Liver (tissue), 9 donors: ENCODE results near the gene RALGAPB. TPM values are rescaled to one million over a fixed set of nuclear protein-coding genes. Genes with fewer than 3 reads are reported as not detected.

Experiments
- DNase-seq: peaks from one replicate; pipeline ENCODE4 v3.0.0-alpha.2; 2017; ENCODE audit warnings: low spot score
- H3K27ac ChIP-seq, 2 donors: one replicate each; pipeline ENCODE4 v1.7.0; 2013; ENCODE audit warnings: inconsistent platforms in 2 of 2, low read length in 2 of 2, control low read depth in 1 of 2, low read depth in 1 of 2, mild to moderate bottlenecking in 1 of 2
- H3K27me3 ChIP-seq, 4 donors: one replicate each; pipeline versions ENCODE4 v1.6.1 to v1.7.0; 2013; ENCODE audit warnings: low read length in 3 of 4, inconsistent platforms in 1 of 4, mild to moderate bottlenecking in 1 of 4, moderate library complexity in 1 of 4; ENCODE audit not compliant: control insufficient read depth in 4 of 4, insufficient read depth in 4 of 4
- H3K36me3 ChIP-seq, 4 donors: one replicate each; pipeline versions ENCODE4 v1.6.1 to v1.7.0; 2013; ENCODE audit warnings: low read length in 3 of 4, mild to moderate bottlenecking in 3 of 4, low read depth in 1 of 4, moderate library complexity in 1 of 4; ENCODE audit not compliant: control insufficient read depth in 4 of 4, insufficient read depth in 3 of 4
- H3K4me1 ChIP-seq, 4 donors: one replicate each; pipeline versions ENCODE4 v1.6.1 to v1.7.0; 2013; ENCODE audit warnings: low read length in 3 of 4, mild to moderate bottlenecking in 3 of 4, moderate library complexity in 1 of 4; ENCODE audit not compliant: control insufficient read depth in 4 of 4, insufficient read depth in 4 of 4
- H3K4me3 ChIP-seq, 3 donors: one replicate each; pipeline versions ENCODE4 v1.6.1 to v1.7.0; 2013; ENCODE audit warnings: low read length in 3 of 3, control low read depth in 1 of 3, low read depth in 1 of 3, mild to moderate bottlenecking in 1 of 3
- H3K9ac ChIP-seq, 2 donors: one replicate each; pipeline ENCODE4 v1.7.0; 2013; ENCODE audit warnings: low read length in 2 of 2, mild to moderate bottlenecking in 2 of 2, moderate library complexity in 2 of 2, control low read depth in 1 of 2, low read depth in 1 of 2
- H3K9me3 ChIP-seq, 4 donors: one replicate each; pipeline versions ENCODE4 v1.6.1 to v1.7.0; 2013; ENCODE audit warnings: low read length in 3 of 4; ENCODE audit not compliant: control insufficient read depth in 4 of 4
- ATF3 ChIP-seq: IDR thresholded peaks from 2 replicates; pipeline ENCODE4 v1.6.1; 2016; ENCODE audit warnings: antibody characterized with exemption
- CTCF ChIP-seq: fragments of 150-350 bp; IDR thresholded peaks from 2 replicates; pipeline ENCODE4 v1.5.1; 2017; ENCODE audit warnings: improper control_type of control experiment, low read depth, low read length; ENCODE audit not compliant: missing input control
- FOXA1 ChIP-seq: IDR thresholded peaks from 2 replicates; pipeline ENCODE4 v1.6.1; 2016; ENCODE audit warnings: antibody characterized with exemption
- FOXA2 ChIP-seq: IDR thresholded peaks from 2 replicates; pipeline ENCODE4 v1.6.1; 2016; ENCODE audit warnings: antibody characterized with exemption
- GABPA ChIP-seq, 2 donors: IDR thresholded peaks in 1 of 2; conservative IDR thresholded peaks in 1 of 2; 2 replicates each; pipeline ENCODE4 v1.6.1; 2016; ENCODE audit warnings: antibody characterized with exemption in 2 of 2, mild to moderate bottlenecking in 1 of 2, moderate library complexity in 1 of 2
- HNF4A ChIP-seq, 2 donors: conservative IDR thresholded peaks; 2 replicates each; pipeline ENCODE4 v1.6.1; 2016; ENCODE audit warnings: antibody characterized with exemption in 2 of 2, mild to moderate bottlenecking in 2 of 2
- HNF4G ChIP-seq: IDR thresholded peaks from 2 replicates; pipeline ENCODE4 v1.6.1; 2016; ENCODE audit warnings: antibody characterized with exemption
- JUND ChIP-seq, 2 donors: IDR thresholded peaks; 2 replicates each; pipeline ENCODE4 v1.6.1; 2016; ENCODE audit warnings: antibody characterized with exemption in 2 of 2
- MAX ChIP-seq: IDR thresholded peaks from 2 replicates; pipeline ENCODE4 v1.6.1; 2016; ENCODE audit warnings: antibody characterized with exemption
- NR2F2 ChIP-seq: IDR thresholded peaks from 2 replicates; pipeline ENCODE4 v1.6.1; 2016; ENCODE audit warnings: antibody characterized with exemption
- RAD21 ChIP-seq, 2 donors: IDR thresholded peaks; 2 replicates each; pipeline ENCODE4 v1.6.1; 2016; ENCODE audit warnings: antibody characterized with exemption in 2 of 2, mild to moderate bottlenecking in 2 of 2
- REST ChIP-seq: IDR thresholded peaks from 2 replicates; pipeline ENCODE4 v1.6.1; 2016; ENCODE audit warnings: antibody characterized with exemption, mild to moderate bottlenecking
- RXRA ChIP-seq, 2 donors: IDR thresholded peaks; 2 replicates each; pipeline ENCODE4 v1.6.1; 2017 to 2018; ENCODE audit warnings: antibody characterized with exemption in 2 of 2, mild to moderate bottlenecking in 1 of 2
- SP1 ChIP-seq: IDR thresholded peaks from 2 replicates; pipeline ENCODE4 v1.6.1; 2018; ENCODE audit warnings: antibody characterized with exemption, mild to moderate bottlenecking
- TAF1 ChIP-seq: conservative IDR thresholded peaks from 2 replicates; pipeline ENCODE4 v1.6.1; 2016; ENCODE audit warnings: antibody characterized with exemption, mild to moderate bottlenecking
- YY1 ChIP-seq: IDR thresholded peaks from 2 replicates; pipeline ENCODE4 v1.6.1; 2016; ENCODE audit warnings: antibody characterized with exemption, mild to moderate bottlenecking
- ZBTB33 ChIP-seq: IDR thresholded peaks from 2 replicates; pipeline ENCODE4 v1.6.1; 2016; ENCODE audit warnings: antibody characterized with exemption
- WGBS: extraction: QIAGEN DNeasy Blood & Tissue Kit; methylation state at CpG from one replicate; pipeline ENCODE4 v1.1.7; 2013; 5-methylcytosine and 5-hydroxymethylcytosine counted together
- polyA plus RNA-seq, 2 donors: library from polyadenylated mRNA; stranded (reverse) in 1 of 2; unstranded in 1 of 2; fragments of 200-250 nt in 1 of 2; fragments of >200 nt in 1 of 2; fragmentation: Nextera tagmentation in 1 of 2; extraction: Ambion mirVana in 1 of 2; gene quantifications; one replicate each; pipeline versions ENCODE4 v1.2.1 to v1.2.3, GENCODE V29; 2013 to 2015
- total RNA-seq, 2 donors: library from RNA; depleted of rRNA; stranded (reverse); fragments of >200 nt; gene quantifications; one replicate each; pipeline ENCODE4 v1.2.3, GENCODE V29; 2014
- donor health status: healthy.
- donor health status: healthy.
- donor health status: healthy.
- donor health status: healthy.
- donor health status: healthy.

The RALGAPB gene
- total and polyA plus RNA-seq, 4 donors, result 4.3 to 19.7 (median 9.5) TPM

- Histone ChIP-seq H3K36me3 (no peaks in the 10 kb centered on the region), H3K27me3 (no peaks in the 10 kb centered on the region), H3K4me1 (no peaks in the 10 kb centered on the region), H3K9ac (no peak overlapping the region), H3K27ac (no peak overlapping the region), H3K4me3 (no peak overlapping the region), H3K9me3 (peaks cover 0 to 4% (median 2%) of the 10 kb centered on the region in 4 donors)
- no peak for DNase-seq
- TF ChIP-seq FOXA2, result no peak
- no peak for TF ChIP-seq ZBTB33
- no peak for TF ChIP-seq FOXA1
- TF ChIP-seq YY1, result no peak
- TF ChIP-seq NR2F2, result no peak
- no peak for TF ChIP-seq HNF4G
- TF ChIP-seq RXRA (IDR thresholded peaks at IDR 0.05), result no peak
- TF ChIP-seq SP1, result no peak
- no peak for TF ChIP-seq TAF1
- TF ChIP-seq HNF4A (conservative IDR thresholded peaks at IDR 0.05), result no peak
- TF ChIP-seq GABPA (IDR thresholded peaks at IDR 0.05 in 1 of 2, conservative IDR thresholded peaks at IDR 0.05 in 1 of 2), result no peak
- TF ChIP-seq CTCF, result no peak
- no peak for TF ChIP-seq RAD21 (IDR thresholded peaks at IDR 0.05)
- 90% methylated on average over 2 of the region's 2 CpGs for WGBS
Observed at GRCh38 chr20:38624084-38624483, 151.4 kb downstream of the RALGAPB start.

GRCh38 chr20:38625896-38626295, 153.3 kb downstream of the RALGAPB start:
- DNase-seq, result no peak
- TF ChIP-seq FOXA2 (no peak), FOXA1 (no peak), GABPA (IDR thresholded peaks at IDR 0.05 in 1 of 2, conservative IDR thresholded peaks at IDR 0.05 in 1 of 2) (no peak), HNF4A (conservative IDR thresholded peaks at IDR 0.05) (no peak), CTCF (no peak), RAD21 (IDR thresholded peaks at IDR 0.05) (no peak), REST (no peak), ZBTB33 (no peak), JUND (IDR thresholded peaks at IDR 0.05) (no peak), TAF1 (no peak), NR2F2 (no peak), SP1 (no peak), ATF3 (no peak), MAX (no peak), YY1 (no peak)
- Histone ChIP-seq H3K9me3 (peaks cover 0 to 4% (median 2%) of the 10 kb centered on the region in 4 donors), H3K36me3 (no peaks in the 10 kb centered on the region), H3K27ac (no peak overlapping the region), H3K4me3 (no peak overlapping the region), H3K4me1 (no peaks in the 10 kb centered on the region), H3K9ac (no peak overlapping the region), H3K27me3 (no peaks in the 10 kb centered on the region)
